ENCODE results near the gene TTLL11. TPM values are rescaled to one million over a fixed set of nuclear protein-coding genes. Genes with fewer than 3 reads are reported as not detected.

The TTLL11 gene
- total and polyA plus RNA-seq, 2 experiments from 2014 or later: 5.1 to 6.3 TPM

DNA sequence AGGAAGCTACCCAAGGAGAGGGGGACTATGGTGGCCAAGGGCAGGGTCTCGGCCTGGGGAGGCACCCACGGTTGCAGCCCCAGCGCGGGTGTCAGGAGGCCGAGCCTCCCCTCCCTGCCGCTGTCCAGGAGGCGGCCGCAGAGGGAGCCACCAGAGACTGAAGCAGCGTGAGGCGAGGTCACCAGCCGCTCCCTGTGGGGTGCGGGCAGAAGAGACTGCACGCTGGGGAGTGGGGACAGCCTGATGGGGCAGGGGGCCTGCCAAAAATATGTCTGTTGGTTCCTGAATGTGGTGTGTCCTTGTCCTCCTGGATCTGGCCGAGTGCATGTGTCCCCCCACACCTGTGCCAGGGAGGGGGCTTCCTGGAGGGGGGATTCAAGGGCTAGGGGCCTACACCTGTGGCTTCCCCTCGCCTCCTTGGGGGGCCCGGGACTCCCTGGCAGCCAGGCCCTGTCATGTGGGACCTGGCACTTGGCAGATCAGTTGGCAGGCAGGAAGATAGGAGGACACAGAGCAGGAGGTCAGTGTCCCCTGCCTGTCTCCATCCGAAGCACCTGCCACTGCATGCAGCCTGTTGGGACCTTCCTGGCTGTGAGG, 310.5 kb downstream of the TTLL11 start:
- Histone ChIP-seq H3K9ac (no peak overlapping the region), H3F3A (ENCODE audit: insufficient read depth) (no peaks in the 10 kb centered on the region), H3K27ac (no peak overlapping the region), H2AFZ (no peak overlapping the region), H3K36me3 (ENCODE audit: low read depth) (no peaks in the 10 kb centered on the region), H3K4me1 (ENCODE audit: insufficient read depth) (no peaks in the 10 kb centered on the region), H3K79me2 (ENCODE audit: insufficient read depth) (no peaks in the 10 kb centered on the region), H3K9me3 (ENCODE audit: low read depth) (no peaks in the 10 kb centered on the region), H3K4me2 (ENCODE audit: unreplicated experiment) (no peak overlapping the region), H3K4me3 (no peak overlapping the region), H3K27me3 (replicated peaks; ENCODE audit: insufficient read depth) (no peaks in the 10 kb centered on the region), H3K9me2 (ENCODE audit: insufficient read depth) (no peaks in the 10 kb centered on the region), H4K20me1 (ENCODE audit: insufficient read depth) (no peaks in the 10 kb centered on the region)
- WGBS, 2 experiments (ENCODE audit: low coverage in 1 of 2, low lambda C conversion rate in 2 of 2, missing lambda C conversion rate in 2 of 2): 91 to 92% methylated on average over 13 to 17 of the region's 17 CpGs
- no peak for TF ChIP-seq EZH2 (IDR thresholded peaks at IDR 0.05; ENCODE audit: insufficient read depth, poor library complexity, severe bottlenecking)
- no peak for TF ChIP-seq EZH2phosphoT487 (IDR thresholded peaks at IDR 0.05; ENCODE audit: insufficient read depth, low read depth)
- no peak for DNase-seq
- in situ Hi-C loops (cut with MboI): no loop called here

DNA sequence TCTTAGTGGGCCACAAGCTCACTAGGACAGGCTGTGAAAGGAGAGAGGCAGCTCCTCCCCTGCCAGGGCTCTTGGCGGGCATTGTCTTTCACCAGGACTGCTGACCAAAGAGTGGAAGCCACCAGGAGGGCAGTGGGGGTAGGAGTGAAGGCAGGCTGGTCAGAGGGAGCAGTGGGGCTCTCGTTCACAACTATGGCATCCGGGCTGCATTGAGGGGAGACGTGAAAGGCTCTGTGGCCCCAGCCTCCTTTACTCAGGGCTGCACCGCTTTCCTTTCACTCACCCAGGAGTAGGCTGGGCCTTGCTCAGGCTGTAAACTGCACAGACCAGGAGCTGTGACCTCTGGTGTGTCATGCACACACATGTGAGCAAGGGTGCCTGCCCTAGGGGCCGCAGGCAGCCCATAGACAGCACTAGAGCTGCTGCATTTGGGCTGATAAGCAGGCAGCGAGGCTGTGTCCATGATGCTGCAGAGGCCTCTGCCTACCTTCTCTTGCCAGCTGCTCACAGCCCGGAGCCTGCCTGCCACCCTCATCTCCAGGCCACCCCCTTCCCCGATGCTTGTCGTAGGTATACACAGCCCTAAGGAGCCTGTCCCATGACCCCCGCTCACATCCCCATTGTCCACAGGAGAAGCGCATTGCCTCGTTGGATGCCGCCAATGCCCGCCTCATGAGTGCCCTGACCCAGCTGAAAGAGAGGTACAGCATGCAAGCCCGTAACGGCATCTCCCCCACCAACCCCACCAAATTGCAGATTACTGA, 311.2 kb downstream of the TTLL11 start:
- no peak overlapping the region for H3K27ac ChIP-seq
- no peak overlapping the region for H3K4me3 ChIP-seq
- H3K27me3 ChIP-seq (replicated peaks; ENCODE audit: insufficient read depth): no peaks in the 10 kb centered on the region
- no peaks in the 10 kb centered on the region for H3K9me3 ChIP-seq (ENCODE audit: low read depth)
- no peak for TF ChIP-seq EZH2 (IDR thresholded peaks at IDR 0.05; ENCODE audit: insufficient read depth, poor library complexity, severe bottlenecking)
- no peak for TF ChIP-seq EZH2phosphoT487 (IDR thresholded peaks at IDR 0.05; ENCODE audit: insufficient read depth, low read depth)
- H3K79me2 ChIP-seq (ENCODE audit: insufficient read depth): no peaks in the 10 kb centered on the region
- no peaks in the 10 kb centered on the region for H4K20me1 ChIP-seq (ENCODE audit: insufficient read depth)
- H3K9ac ChIP-seq: no peak overlapping the region
- H3K9me2 ChIP-seq (ENCODE audit: insufficient read depth): no peaks in the 10 kb centered on the region
- no peaks in the 10 kb centered on the region for H3F3A ChIP-seq (ENCODE audit: insufficient read depth)
- H3K4me2 ChIP-seq (ENCODE audit: unreplicated experiment): no peak overlapping the region
- no peak for DNase-seq
- 94 to 96% methylated on average over 14 to 17 of the region's 17 CpGs for WGBS, 2 experiments (ENCODE audit: low coverage in 1 of 2, low lambda C conversion rate in 2 of 2, missing lambda C conversion rate in 2 of 2)
- in situ Hi-C loops (cut with MboI): no loop called here
- no peaks in the 10 kb centered on the region for H3K4me1 ChIP-seq (ENCODE audit: insufficient read depth)
- no peak overlapping the region for H2AFZ ChIP-seq
- H3K36me3 ChIP-seq (ENCODE audit: low read depth): no peaks in the 10 kb centered on the region

DNA sequence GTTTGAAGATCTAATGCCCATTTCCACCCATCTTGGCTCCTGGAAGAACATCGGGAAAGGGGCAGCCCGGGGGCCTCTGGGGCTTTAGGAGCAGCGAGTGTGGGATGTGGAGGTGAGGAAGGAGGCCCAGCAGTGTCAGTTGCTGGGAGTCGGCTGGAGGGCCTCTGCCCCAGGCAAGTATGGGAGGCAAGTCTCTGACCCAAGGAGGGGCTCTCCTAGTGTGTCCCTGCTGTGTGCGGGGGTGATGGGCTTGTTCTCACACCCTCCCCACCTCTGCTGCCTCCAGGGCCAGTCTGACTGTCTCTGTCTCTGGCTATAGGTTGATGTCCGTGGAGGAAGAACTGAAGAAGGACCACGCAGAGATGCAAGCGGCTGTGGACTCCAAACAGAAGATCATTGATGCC, 312.0 kb downstream of the TTLL11 start:
- H3K36me3 ChIP-seq (ENCODE audit: low read depth): no peaks in the 10 kb centered on the region
- no peak overlapping the region for H2AFZ ChIP-seq
- no peaks in the 10 kb centered on the region for H3K79me2 ChIP-seq (ENCODE audit: insufficient read depth)
- no peaks in the 10 kb centered on the region for H3K9me2 ChIP-seq (ENCODE audit: insufficient read depth)
- no peak overlapping the region for H3K27ac ChIP-seq
- H3F3A ChIP-seq (ENCODE audit: insufficient read depth): no peaks in the 10 kb centered on the region
- no peak for DNase-seq
- in situ Hi-C loops (cut with MboI): no loop called here
- H3K4me3 ChIP-seq: no peak overlapping the region
- H3K4me2 ChIP-seq (ENCODE audit: unreplicated experiment): no peak overlapping the region
- 97 to 98% methylated on average over 8 of the region's 8 CpGs for WGBS, 2 experiments (ENCODE audit: low coverage in 1 of 2, low lambda C conversion rate in 2 of 2, missing lambda C conversion rate in 2 of 2)
- no peak overlapping the region for H3K9ac ChIP-seq
- no peaks in the 10 kb centered on the region for H3K27me3 ChIP-seq (replicated peaks; ENCODE audit: insufficient read depth)
- TF ChIP-seq EZH2 (IDR thresholded peaks at IDR 0.05; ENCODE audit: insufficient read depth, poor library complexity, severe bottlenecking) (no peak), EZH2phosphoT487 (IDR thresholded peaks at IDR 0.05; ENCODE audit: insufficient read depth, low read depth) (no peak)
- H4K20me1 ChIP-seq (ENCODE audit: insufficient read depth): no peaks in the 10 kb centered on the region
- no peaks in the 10 kb centered on the region for H3K4me1 ChIP-seq (ENCODE audit: insufficient read depth)
- H3K9me3 ChIP-seq (ENCODE audit: low read depth): no peaks in the 10 kb centered on the region

DNA sequence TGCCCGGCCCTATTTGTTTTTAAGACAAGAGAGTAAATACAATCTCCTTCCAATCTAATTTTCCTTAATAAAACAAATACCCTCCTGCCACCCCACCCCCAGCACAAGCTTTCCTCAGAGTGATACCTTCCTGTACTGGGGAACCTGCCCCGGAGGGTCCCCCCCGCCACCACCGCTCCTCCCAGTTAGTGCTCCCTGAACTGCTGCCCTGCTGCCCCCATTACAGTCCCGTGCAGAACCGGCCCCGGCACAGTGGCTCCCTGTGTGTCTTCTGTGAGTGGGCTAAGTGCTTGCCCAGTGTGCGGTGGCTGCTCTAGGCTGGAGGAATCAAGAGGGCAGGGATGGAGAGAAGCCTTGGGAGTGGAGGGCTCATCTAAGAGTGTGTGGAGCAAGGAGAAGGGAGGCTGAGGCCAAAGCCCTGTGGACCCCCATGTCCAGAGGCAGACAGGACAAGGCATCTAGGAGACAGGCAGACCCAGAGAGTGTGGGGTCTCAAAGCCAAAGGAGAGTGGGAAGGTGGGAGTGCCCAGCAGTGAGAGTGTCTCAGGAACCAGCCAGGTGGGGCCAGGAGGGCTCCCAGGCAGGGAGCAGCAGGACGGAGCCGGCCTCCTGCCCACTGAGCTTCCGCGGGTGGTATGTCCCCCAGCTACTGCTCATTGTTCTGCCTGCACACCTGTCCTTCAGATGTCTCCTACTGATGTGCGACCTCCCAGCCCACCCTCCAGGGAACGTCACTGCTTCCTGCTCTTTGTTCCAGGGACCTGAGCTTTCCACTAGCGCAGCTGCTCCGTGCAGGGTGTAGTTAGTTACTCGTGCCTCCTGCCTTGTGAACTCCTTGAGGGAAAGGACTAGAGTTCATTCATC, 312.7 kb downstream of the TTLL11 start:
- Histone ChIP-seq H3K4me2 (ENCODE audit: unreplicated experiment) (no peak overlapping the region), H3K4me3 (no peak overlapping the region), H2AFZ (no peak overlapping the region), H3K9ac (no peak overlapping the region), H3K9me2 (ENCODE audit: insufficient read depth) (no peaks in the 10 kb centered on the region), H3K4me1 (ENCODE audit: insufficient read depth) (no peaks in the 10 kb centered on the region), H3K27me3 (replicated peaks; ENCODE audit: insufficient read depth) (no peaks in the 10 kb centered on the region), H3F3A (ENCODE audit: insufficient read depth) (no peaks in the 10 kb centered on the region), H3K27ac (no peak overlapping the region), H3K36me3 (ENCODE audit: low read depth) (no peaks in the 10 kb centered on the region), H4K20me1 (ENCODE audit: insufficient read depth) (no peaks in the 10 kb centered on the region), H3K9me3 (ENCODE audit: low read depth) (no peaks in the 10 kb centered on the region), H3K79me2 (ENCODE audit: insufficient read depth) (no peaks in the 10 kb centered on the region)
- 94 to 95% methylated on average over 16 to 17 of the region's 17 CpGs for WGBS, 2 experiments (ENCODE audit: low coverage in 1 of 2, low lambda C conversion rate in 2 of 2, missing lambda C conversion rate in 2 of 2)
- no peak for DNase-seq
- TF ChIP-seq EZH2 (IDR thresholded peaks at IDR 0.05; ENCODE audit: insufficient read depth, poor library complexity, severe bottlenecking) (no peak), EZH2phosphoT487 (IDR thresholded peaks at IDR 0.05; ENCODE audit: insufficient read depth, low read depth) (no peak)
- in situ Hi-C loops (cut with MboI): no loop called here
